BJ (cell line): ENCODE results near the gene CRYGA. TPM values are rescaled to one million over a fixed set of nuclear protein-coding genes. Genes with fewer than 3 reads are reported as not detected.
"Not testable (repeated sequence)": the region's sequence is repeated elsewhere in the genome, so short reads cannot be mapped to it uniquely, and the experiment has no call there.

Experiments used
- CTCF ChIA-PET: fragments of 350-600 bp; formaldehyde crosslinking; extraction: SDS; loops from one replicate; lab custom pipeline; 2021; ENCODE audit warnings: antibody characterized with exemption, inconsistent platforms; lab: Yijun Ruan, JAX
- POLR2A ChIA-PET: fragments of 300-600 bp; sonication (Branson Sonifier 250); formaldehyde crosslinking; extraction: SDS; loops from one replicate; lab custom pipeline; 2021; ENCODE audit warnings: antibody characterized with exemption; lab: Charles Lee
- DNase-seq: peaks from one replicate; pipeline ENCODE4 v3.0.0-alpha.2; 2011; ENCODE audit warnings: low read depth
- H3K27me3 ChIP-seq: 2 replicates; pipeline ENCODE4 v1.6.0; 2011; ENCODE audit warnings: low read length; ENCODE audit not compliant: control insufficient read depth, insufficient read depth
- H3K36me3 ChIP-seq: 2 replicates; pipeline ENCODE4 v1.5.1; 2011; ENCODE audit warnings: low read length; ENCODE audit not compliant: control insufficient read depth, insufficient read depth
- H3K4me3 ChIP-seq: 2 replicates; pipeline ENCODE4 v1.5.1; 2011; ENCODE audit warnings: low read depth, mild to moderate bottlenecking, control low read depth, low read length
- CTCF ChIP-seq: IDR thresholded peaks from 2 replicates; pipeline ENCODE4 v1.5.1; 2011; ENCODE audit warnings: low read depth, mild to moderate bottlenecking, control low read depth, inconsistent platforms, low read length, moderate library complexity; ENCODE audit not compliant: insufficient read depth
- polyA plus RNA-seq: library from polyadenylated mRNA; depleted of rRNA; stranded (reverse); fragments of >200 nt; gene quantifications from 2 replicates; pipeline ENCODE4 v1.2.3, GENCODE V29; 2011

CRYGA gene
- polyA plus RNA-seq, 1 experiment, result not detected

DNA sequence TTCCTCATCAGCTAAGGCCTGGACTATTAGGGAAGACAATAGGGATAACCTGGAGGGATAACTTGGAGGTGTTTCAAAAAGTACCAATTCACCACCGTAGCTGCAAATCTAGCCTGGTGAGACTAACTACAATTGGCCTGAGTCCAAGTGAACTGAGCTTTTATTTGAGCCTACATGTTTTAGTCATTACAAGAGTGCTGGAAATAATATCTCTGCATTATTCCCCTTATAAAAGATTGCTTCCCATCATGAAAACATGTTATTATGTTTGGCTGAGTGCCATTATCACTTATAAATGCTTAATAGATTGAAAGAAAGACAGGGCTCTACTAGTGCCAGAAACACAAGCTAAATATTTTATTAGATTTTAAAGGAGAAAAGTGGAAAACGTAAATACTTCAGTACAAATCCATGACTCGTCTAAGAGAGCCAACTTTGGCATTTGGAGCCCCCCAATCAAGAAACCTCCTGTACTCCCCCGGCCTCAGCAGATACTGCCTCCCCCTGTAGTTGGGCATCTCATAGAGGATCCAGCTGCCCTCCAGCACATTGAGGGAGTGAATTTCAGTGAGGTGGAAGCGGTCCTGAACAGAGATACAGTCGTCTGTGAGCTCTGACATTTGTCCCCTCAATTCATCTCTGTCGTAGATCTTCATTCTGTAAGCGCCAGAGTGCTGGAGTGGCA is 21.0 kb downstream of the CRYGA start:
- Histone ChIP-seq H3K27me3 (no peaks in the 10 kb centered on the region), H3K4me3 (no peak overlapping the region), H3K36me3 (no peaks in the 10 kb centered on the region)
- DNase-seq, result no peak
- TF ChIP-seq CTCF, result no peak
- ChIA-PET CTCF (interaction anchor here (0.8 to 1.7 kb wide), 2 partner anchors 31 to 33 kb away, joined by 3 to 5 read pairs; no protein-coding TSS in a partner anchor), POLR2A (no interaction called here)

DNA sequence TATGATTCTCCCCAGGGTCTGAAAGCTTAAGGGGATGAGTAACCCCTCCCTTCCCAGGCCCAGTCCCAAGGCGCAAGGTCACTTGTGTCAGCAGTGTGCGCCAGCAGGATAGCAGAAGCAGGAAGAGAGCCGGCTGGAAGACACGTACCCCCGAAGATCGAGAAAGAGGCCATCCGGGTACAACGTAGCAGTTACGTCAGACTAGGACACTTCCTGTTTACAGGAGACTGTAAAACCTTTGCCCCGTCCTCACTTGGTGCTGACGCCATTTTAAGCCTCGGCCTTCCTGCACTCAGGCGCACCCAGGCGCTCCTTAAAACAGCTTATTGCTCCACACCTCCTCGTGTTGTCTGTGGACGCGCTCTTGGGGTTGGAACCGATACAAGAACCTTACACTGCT is 23.9 kb downstream of the CRYGA start:
- CTCF ChIA-PET, result no interaction called here
- no peak for DNase-seq
- no peak overlapping the region for H3K4me3 ChIP-seq
- H3K27me3 ChIP-seq, result no peaks in the 10 kb centered on the region
- no peak for TF ChIP-seq CTCF
- POLR2A ChIA-PET, result no interaction called here
- H3K36me3 ChIP-seq, result no peaks in the 10 kb centered on the region

DNA sequence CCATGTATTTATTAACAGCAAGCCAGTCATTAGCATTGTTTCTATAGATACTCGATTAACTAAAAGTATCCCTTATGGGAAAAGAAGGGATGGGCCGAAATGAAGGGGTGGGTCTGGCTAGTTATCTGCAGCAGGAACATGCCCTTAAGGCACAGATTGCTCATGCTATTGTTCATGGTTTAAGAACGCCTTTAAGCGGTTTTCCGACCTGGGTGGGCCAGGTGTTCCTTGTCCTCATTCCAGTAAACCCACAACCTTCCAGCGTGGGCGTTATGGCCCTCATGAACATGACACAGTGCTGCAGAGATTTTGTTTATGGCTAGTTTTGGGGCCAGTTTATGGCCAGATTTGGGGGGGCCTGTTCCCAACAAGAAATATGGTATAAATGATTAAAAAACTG is 25.1 kb downstream of the CRYGA start:
- POLR2A ChIA-PET, DNase-seq, CTCF ChIA-PET, H3K36me3 ChIP-seq, H3K4me3 ChIP-seq, H3K27me3 ChIP-seq: not testable (repeated sequence)

- Histone ChIP-seq H3K36me3 (no peaks in the 10 kb centered on the region), H3K4me3 (no peak overlapping the region), H3K27me3 (no peaks in the 10 kb centered on the region)
- DNase-seq, result no peak
- ChIA-PET CTCF (no interaction called here), POLR2A (no interaction called here)
- no peak for TF ChIP-seq CTCF
Measured at GRCh38 chr2:208136716-208137094, 26.7 kb downstream of the CRYGA start.

DNA sequence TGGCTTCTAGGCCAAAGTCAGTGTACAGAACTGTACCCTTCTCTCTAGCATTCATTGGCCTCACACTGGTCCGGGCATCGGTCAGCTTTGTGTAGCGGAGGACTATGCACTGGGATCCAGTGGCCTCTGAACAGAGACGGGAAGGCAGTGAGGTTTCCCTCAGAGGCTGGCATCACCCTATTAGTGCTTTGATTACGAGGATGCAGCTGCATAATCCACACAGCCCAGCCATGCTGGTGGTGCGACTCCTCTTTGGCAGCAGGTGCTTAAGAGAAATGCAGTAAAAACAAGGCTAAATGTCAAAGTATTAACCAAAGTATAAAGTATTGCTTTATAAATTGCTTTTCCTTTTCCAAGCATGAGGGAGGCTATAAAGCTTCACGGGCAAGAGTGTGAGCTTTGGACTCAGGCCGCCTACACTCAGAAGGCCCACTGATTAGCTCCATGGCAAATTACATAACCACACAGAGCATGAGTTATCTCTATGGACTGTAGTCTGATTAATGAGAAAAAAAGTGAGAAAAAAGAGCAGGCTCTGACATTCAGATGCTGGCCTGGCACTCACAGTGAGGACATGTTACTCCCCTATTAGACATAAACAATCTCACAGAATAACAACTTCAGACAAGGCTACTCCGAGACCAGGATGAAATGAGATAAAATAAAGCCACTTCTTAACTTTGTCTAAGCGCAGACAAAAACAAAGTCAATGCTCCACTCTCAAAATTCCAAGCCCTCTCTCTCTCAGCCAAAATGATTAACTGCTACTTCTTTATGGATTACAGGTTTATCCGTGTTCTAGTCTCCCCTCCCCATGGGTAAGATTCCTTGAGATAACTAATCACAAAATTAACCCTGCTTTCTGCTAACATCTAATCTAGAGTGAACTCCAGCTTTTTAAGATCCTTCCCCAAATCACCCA is 27.3 kb downstream of the CRYGA start:
- ChIA-PET POLR2A (no interaction called here), CTCF (no interaction called here)
- DNase-seq, result no peak
- Histone ChIP-seq H3K4me3 (no peak overlapping the region), H3K27me3 (no peaks in the 10 kb centered on the region), H3K36me3 (no peaks in the 10 kb centered on the region)
- no peak for TF ChIP-seq CTCF
